Endothelial cell of umbilical vein (primary cell): Measurements from ENCODE around the gene EXD3.

Experiments used
- CTCF ChIP-seq, 2 donors: IDR thresholded peaks; 1 replicate in 1 of 2; 2 replicates in 1 of 2; pipeline ENCODE4 v1.5.1; 2011; ENCODE audit warnings: low read length in 2 of 2, mild to moderate bottlenecking in 2 of 2, moderate library complexity in 2 of 2, control low read depth in 1 of 2, inconsistent platforms in 1 of 2, low read depth in 1 of 2; ENCODE audit not compliant: insufficient read depth in 1 of 2; ENCODE audit errors: extremely low read depth in 1 of 2
- EZH2 ChIP-seq: IDR thresholded peaks from 2 replicates; pipeline ENCODE4 v1.6.1; 2012; ENCODE audit warnings: borderline replicate concordance, low read depth, mild to moderate bottlenecking, moderate library complexity, low read length, inconsistent platforms; ENCODE audit not compliant: severe bottlenecking
- POLR2A ChIP-seq: IDR thresholded peaks from 2 replicates; pipeline ENCODE4 v1.6.1; 2012; ENCODE audit warnings: low read depth, mild to moderate bottlenecking, control low read depth, low read length
- POLR2AphosphoS5 ChIP-seq: IDR thresholded peaks from 2 replicates; pipeline ENCODE4 v1.6.1; 2012; ENCODE audit warnings: low read depth, mild to moderate bottlenecking, control low read depth, low read length, moderate library complexity; ENCODE audit not compliant: insufficient read depth

- TF ChIP-seq POLR2AphosphoS5 (no peak), EZH2 (no peak), POLR2A (no peak), CTCF (IDR thresholded peaks at IDR 0.05; ENCODE audit: extremely low read depth in 1 of 2, insufficient read depth in 1 of 2, low read depth in 1 of 2, low read length in 2 of 2) (no peak)
Observed at GRCh38 chr9:137371521-137371941, 51.4 kb downstream of the EXD3 start.
